Cardiac muscle cell (in vitro differentiated cells and primary cell): Measurements from ENCODE around the gene TMPRSS2. TPM values are rescaled to one million over a fixed set of nuclear protein-coding genes. Genes with fewer than 3 reads are reported as not detected.
"Not testable (repeated sequence)": the region's sequence is repeated elsewhere in the genome, so short reads cannot be mapped to it uniquely, and the experiment has no call there.

Experiments
- DNase-seq, 2 donors: peaks; one replicate each; pipeline versions ENCODE4 v3.0.0 to v3.0.0-alpha.2; 2010 to 2017; ENCODE audit warnings: low read depth in 1 of 2, low spot score in 1 of 2
- H3K27ac ChIP-seq: fragments of 200-600 bp; sonication (generic); 2 replicates; pipeline ENCODE4 v1.5.1; 2016
- H3K27me3 ChIP-seq: fragments of 200-600 bp; sonication (generic); 2 replicates; pipeline ENCODE4 v1.6.0; 2016; ENCODE audit warnings: control low read depth
- H3K36me3 ChIP-seq: fragments of 200-600 bp; sonication (generic); 2 replicates; pipeline ENCODE4 v1.5.1; 2016; ENCODE audit warnings: control low read depth
- H3K4me1 ChIP-seq: fragments of 200-600 bp; sonication (generic); 2 replicates; pipeline ENCODE4 v1.8.1; 2017; ENCODE audit warnings: low read depth, mild to moderate bottlenecking, mixed run types
- H3K4me3 ChIP-seq: fragments of 200-600 bp; sonication (generic); 2 replicates; pipeline ENCODE4 v1.5.1; 2016; ENCODE audit warnings: mild to moderate bottlenecking
- H3K9me3 ChIP-seq: fragments of 200-600 bp; sonication (generic); 2 replicates; pipeline ENCODE4 v1.5.1; 2017; ENCODE audit warnings: low read depth, mild to moderate bottlenecking, control low read depth
- polyA plus RNA-seq: library from polyadenylated mRNA; unstranded; fragments of >200 nt; fragmentation: Nextera tagmentation; extraction: Ambion mirVana; gene quantifications from 2 replicates; pipeline ENCODE4 v1.2.1, GENCODE V29; 2016
- total RNA-seq: library from RNA; depleted of rRNA; stranded (reverse); fragments of >200 nt; gene quantifications from 2 replicates; pipeline ENCODE4 v1.2.3, GENCODE V29; 2016
- TF ChIP-seq, protein P1 (sequence below): IDR thresholded peaks from 2 replicates; pipeline ENCODE4 v1.5.1; 2012; ENCODE audit warnings: low read depth, mild to moderate bottlenecking, low read length

Gene TMPRSS2
- total and polyA plus RNA-seq, 2 experiments from 2014 or later, result not detected

DNA sequence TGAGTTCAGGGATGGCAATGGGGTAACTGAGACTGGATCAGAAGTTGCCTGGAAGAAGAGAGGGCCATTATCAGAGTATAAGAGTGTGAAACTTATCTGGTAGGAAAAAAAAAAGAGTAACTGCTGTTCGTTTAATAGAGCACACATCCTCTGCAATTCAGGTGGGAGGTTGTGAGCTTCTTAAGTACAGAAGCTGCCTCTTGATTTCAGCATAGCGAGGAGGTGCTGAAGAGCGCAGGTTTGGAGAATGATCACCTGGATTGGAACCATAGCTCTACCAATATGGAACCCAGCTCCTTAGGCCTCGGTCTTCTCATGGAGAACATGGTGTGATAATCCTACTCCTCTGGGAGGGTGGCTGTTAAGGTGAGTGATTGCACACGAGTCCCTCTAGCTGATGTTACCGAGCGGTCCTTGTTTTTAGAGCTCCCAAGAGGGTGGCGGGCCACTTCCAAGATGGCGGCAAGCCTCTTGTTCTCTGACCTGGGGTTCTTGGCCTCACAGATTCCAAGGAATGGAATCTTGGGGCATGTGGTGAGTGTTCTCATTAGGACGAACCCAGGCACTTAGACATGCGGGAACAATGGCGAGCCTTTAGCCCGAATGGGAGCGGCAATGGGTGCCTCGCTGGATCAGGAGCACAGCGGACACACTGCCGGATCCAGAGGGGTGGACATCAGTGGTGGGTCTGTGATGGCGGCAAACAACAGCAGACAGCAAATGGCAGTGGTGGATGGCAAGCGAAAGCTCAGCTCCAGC is 85.2 kb downstream of the TMPRSS2 start:
- TF ChIP-seq, protein P1, sequence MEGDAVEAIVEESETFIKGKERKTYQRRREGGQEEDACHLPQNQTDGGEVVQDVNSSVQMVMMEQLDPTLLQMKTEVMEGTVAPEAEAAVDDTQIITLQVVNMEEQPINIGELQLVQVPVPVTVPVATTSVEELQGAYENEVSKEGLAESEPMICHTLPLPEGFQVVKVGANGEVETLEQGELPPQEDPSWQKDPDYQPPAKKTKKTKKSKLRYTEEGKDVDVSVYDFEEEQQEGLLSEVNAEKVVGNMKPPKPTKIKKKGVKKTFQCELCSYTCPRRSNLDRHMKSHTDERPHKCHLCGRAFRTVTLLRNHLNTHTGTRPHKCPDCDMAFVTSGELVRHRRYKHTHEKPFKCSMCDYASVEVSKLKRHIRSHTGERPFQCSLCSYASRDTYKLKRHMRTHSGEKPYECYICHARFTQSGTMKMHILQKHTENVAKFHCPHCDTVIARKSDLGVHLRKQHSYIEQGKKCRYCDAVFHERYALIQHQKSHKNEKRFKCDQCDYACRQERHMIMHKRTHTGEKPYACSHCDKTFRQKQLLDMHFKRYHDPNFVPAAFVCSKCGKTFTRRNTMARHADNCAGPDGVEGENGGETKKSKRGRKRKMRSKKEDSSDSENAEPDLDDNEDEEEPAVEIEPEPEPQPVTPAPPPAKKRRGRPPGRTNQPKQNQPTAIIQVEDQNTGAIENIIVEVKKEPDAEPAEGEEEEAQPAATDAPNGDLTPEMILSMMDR, result no peak
- no peak overlapping the region for H3K4me3 ChIP-seq
- H3K27me3 ChIP-seq, result peaks cover 68% of the 10 kb centered on the region
- no peaks in the 10 kb centered on the region for H3K9me3 ChIP-seq
- DNase-seq, result no peak
- H3K36me3 ChIP-seq, result no peaks in the 10 kb centered on the region
- no peaks in the 10 kb centered on the region for H3K4me1 ChIP-seq
- H3K27ac ChIP-seq, result no peak overlapping the region

DNA sequence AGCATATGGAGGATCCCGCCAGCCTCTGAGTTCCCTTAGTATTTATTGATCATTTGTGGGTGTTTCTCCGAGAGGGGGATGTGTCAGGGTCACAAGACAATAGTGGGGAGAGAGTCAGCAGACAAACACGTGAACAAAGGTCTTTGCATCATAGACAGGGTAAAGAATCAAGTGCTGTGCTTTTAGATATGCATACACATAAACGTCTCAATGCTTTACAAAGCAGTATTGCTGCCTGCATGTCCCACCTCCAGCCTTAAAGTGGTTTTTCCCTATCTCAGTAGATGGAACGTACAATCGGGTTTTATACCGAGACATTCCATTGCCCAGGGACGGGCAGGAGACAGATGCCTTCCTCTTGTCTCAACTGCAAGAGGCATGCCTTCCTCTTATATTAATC is 87.0 kb downstream of the TMPRSS2 start:
- H3K36me3 ChIP-seq, H3K27ac ChIP-seq, DNase-seq, H3K9me3 ChIP-seq, H3K4me1 ChIP-seq, H3K4me3 ChIP-seq: not testable (repeated sequence)
- H3K27me3 ChIP-seq, result peaks cover 51% of the 10 kb centered on the region

DNA sequence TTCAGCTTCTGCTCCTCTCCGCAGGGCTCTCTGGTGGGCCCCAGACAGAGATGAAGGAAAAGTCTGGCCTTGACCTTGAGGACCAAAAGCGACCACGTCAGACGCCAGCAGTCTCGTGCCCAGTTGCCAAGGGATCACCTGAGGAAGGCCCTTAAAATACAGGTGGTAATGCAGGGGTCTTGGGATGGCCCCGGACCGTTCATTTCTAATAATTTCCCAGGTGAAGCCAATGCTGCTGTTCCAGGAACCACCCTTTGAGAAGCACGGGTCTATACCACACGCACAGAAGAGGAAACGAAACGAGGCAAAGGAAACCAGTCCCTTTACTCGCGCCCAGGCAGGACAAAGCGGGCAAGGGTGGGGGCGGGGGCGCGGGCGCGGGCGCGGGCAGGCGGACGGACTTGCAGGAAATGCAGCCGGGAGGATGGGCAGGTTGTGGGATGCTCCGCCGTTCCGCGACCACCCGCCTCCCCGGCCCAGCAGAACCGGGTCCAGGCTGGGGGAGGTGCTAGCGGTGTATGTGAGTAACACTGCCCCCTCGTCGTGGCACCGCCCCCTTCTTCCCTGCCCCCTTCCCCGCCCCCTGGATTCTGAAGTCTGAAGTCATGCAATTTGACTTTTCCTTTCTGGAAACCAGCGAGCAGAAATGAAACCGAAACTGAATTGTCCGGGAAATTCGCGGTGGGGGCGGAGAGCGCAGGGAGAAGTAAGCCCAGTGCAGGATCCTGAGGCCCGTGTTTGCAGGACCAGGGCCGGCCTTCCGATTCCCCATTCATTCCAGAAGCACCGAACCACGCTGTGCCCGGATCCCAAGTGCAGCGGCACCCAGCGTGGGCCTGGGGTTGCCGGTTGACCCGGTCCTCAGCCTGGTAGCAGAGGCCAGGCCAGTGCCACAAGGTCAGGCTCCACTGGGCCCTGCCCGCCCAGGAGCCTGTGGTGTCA is 87.8 kb downstream of the TMPRSS2 start:
- no peaks in the 10 kb centered on the region for H3K36me3 ChIP-seq
- peak; percentile 44 to 92 for DNase-seq
- TF ChIP-seq, protein P1, result no peak
- H3K4me1 ChIP-seq, result no peaks in the 10 kb centered on the region
- H3K4me3 ChIP-seq, result peak overlapping the region; percentile 43
- no peaks in the 10 kb centered on the region for H3K9me3 ChIP-seq
- no peak overlapping the region for H3K27ac ChIP-seq
- H3K27me3 ChIP-seq, result peaks cover 42% of the 10 kb centered on the region

DNA sequence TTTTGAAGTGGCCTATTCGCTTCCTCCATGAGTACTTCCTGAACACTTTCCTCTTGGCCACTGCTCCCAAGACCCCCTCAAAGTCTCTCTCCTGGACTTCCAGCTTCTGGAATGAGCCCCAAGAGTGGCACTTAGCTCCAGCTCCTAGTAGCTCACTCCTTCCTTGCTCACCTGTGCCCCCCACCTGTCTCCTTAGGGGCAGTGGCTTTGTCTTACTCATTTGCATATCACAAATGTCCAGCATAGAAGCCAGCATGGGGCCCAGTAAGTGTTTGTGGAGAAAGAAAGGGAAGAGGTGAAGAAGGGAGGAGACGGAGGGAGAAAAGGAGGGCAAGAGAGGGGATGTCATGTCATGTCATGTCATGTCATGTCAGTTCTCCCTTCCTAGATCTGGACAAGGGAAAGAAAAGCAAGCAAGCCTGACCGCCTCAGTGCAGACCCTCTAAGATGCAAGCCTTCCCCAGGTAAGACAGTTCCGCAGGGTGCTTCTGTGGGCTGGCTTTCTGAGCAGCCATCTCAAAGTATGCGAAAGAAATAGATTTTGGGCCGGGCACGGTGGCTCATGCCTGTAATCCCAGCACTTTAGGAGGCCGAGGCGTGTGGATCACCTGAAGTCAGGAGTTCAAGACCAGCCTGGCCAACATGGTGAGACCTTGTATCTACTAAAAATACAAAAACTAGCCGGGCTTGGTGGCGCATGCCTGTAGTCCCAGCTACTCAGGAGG is 88.8 kb downstream of the TMPRSS2 start:
- no peaks in the 10 kb centered on the region for H3K9me3 ChIP-seq
- H3K36me3 ChIP-seq, result no peaks in the 10 kb centered on the region
- H3K27ac ChIP-seq, result no peak overlapping the region
- peaks cover 32% of the 10 kb centered on the region for H3K27me3 ChIP-seq
- TF ChIP-seq, protein P1, result no peak
- H3K4me1 ChIP-seq, result no peaks in the 10 kb centered on the region
- H3K4me3 ChIP-seq, result no peak overlapping the region
- DNase-seq, result no peak

DNA sequence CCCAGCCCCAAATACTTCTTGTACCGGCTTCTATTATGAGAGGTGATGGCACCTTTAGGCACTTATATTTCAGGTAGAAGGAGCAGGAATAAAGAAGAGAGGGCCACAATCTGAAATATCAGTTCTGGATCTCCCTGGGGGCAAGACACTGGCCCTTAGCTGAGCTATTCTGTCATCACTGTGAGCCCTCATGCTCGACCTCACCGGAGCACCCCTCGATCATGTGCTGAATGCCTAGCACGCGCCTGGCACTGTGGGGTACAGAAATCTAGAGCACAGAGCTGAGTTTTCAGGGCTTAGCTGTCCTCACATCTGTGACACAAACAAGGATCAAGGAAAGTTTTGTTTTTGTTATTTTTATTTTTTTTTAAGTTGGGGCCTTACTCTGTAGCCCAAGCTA is 89.6 kb downstream of the TMPRSS2 start:
- Histone ChIP-seq H3K4me1 (no peaks in the 10 kb centered on the region), H3K27ac (no peak overlapping the region), H3K27me3 (peaks cover 25% of the 10 kb centered on the region), H3K9me3 (no peaks in the 10 kb centered on the region), H3K4me3 (no peak overlapping the region), H3K36me3 (no peaks in the 10 kb centered on the region)
- TF ChIP-seq, protein P1, result no peak
- DNase-seq, result no peak

DNA sequence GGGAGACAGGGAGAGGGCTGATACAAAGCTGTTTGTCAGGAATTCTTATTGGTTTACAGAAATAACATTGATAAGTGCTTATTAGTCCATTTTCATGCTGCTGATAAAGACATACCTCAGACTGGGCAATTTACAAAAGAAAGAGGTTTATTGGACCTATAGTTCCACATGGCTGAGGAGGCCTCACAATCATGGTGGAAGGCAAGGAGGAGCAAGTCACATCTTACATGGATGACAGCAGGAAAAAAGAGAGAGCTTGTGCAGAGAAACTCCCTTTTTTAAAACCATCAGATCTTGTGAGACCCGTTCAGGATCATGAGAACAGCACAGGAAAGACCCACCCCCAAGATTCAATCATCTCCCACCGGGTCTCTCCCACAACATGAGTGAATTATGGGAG is 90.5 kb downstream of the TMPRSS2 start:
- DNase-seq, H3K9me3 ChIP-seq, H3K36me3 ChIP-seq, H3K27ac ChIP-seq, H3K4me3 ChIP-seq, H3K4me1 ChIP-seq: not testable (repeated sequence)
- H3K27me3 ChIP-seq, result peaks cover 24% of the 10 kb centered on the region
